OCI-M1 (cell line): ENCODE data around the gene SEPSECS.

Experiments
- DNase-seq: peaks from one replicate; lab custom pipeline; 2025; lab: John Stamatoyannopoulos, UW

The SEPSECS gene

DNA sequence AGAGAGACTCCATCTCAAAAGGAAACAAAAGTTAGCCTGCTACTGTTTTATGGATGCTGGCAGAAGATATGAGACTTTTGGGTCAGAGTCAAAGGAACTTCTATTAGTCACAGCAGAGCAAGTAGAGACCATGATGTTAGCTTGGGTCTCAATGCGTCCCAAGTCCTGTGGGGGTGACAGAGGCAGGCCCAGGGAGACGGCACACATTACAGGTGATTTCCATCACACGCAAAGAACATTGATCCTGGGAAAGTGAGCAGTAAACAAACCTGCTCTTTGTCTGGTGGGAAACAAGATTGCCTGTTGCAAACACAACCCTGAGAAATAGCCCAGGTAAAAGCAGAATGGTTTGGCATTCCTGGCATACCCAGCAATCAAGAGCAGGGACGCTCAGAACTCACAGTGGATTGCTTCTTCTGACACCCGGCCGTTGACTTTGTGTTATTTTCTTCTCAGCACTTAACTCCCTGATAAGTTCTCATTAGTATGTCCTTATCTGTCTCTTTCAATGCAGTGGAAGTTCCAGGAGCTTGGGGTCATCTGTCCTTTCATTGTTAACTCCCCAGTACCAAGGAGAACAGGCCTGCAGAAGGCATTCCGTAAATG lies 78.3 kb downstream of the SEPSECS start:
- DNase-seq = no peak

DNA sequence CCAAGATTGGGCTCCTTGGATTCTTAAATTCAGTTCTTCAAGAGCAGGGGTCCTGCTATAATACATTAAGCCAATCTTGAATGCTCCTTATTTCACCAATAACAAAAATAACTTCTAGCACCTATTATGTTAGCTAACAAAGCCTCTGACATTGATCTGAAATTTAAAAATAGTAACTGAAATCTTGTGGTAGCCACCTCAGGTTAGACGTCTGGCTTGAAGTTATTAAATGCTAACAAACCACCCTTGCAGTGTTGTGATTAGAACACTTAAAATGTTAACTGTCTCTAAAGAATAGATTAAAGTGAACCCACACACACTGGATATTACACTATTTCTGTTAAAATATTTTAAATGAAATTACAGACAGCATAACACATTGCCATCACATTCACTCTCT lies 79.7 kb downstream of the SEPSECS start:
- DNase-seq = no peak

DNA sequence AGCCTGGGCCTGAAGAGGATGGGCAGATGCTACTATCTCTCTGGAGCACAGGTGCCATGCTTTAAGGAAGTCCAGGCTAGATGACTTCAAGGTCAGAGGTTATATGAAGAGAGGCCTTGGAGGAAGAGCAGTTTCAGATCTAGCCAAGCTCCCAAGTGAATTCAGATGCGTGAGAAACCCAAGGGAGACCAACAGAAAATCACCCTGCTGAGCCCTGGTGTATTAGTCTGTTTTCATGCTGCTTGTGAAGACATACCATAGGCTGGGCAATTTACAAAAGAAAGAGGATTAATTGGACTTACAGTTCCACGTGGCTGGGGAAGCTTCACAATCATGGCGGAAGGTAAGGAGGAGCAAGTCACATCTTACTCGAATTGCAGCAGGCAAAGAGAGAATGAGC lies 81.7 kb downstream of the SEPSECS start:
- no peak for DNase-seq

DNA sequence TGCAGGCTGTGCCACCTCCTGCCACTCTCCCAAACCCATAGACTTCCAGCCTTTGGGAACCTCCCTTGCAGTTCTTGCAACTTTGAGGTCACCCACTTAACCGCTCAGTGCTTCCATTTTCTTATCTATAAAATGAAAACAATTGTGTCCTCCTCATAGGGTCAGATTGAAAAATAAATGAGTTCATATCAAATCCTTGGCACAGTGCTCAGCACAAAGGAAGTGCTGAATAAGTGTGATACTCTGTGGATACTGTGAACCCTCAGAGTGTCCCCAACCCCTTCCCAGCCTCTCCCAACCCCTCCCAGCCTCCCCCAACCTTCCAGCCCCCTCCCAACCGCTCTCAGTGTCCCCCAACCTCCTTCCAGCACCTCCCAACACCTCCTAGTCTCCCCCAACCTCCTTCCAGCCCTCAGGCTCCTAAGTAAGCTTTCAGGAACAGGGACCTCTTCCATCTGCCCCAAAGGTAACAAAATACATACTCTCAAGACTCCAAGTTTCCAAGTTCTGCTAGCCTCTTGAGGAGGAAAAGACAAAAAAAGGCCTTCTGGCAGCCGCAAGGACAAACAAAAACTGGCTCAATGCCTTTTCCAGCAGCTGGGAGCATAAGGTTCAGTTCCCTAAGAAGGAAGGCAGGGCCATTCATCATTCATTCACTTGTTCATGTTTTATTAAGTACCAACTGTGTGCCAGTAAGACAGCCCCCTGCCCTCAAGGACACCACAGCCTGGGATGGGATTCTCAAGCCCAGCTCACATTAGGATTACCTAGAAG lies 83.4 kb downstream of the SEPSECS start:
- no peak for DNase-seq

DNA sequence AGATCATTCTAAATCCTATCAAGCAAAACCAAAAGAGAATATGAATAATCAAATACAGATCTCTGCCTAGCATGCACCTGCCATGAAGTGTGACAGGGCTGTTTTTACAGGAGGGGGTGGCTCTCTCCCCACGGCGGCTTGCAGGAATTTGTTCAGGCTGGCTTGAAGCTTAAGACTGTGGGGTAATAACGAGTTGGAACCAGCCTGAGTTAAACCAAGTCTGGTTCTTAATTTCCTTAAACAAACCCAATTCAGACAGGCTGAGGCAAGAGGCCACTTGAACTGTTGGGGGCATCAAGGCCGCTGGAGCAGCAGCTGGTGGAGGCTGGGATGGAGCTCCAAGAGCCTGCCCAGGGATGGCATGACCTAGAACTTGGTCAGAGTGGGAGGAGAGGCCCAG lies 84.4 kb downstream of the SEPSECS start:
- DNase-seq = no peak

DNA sequence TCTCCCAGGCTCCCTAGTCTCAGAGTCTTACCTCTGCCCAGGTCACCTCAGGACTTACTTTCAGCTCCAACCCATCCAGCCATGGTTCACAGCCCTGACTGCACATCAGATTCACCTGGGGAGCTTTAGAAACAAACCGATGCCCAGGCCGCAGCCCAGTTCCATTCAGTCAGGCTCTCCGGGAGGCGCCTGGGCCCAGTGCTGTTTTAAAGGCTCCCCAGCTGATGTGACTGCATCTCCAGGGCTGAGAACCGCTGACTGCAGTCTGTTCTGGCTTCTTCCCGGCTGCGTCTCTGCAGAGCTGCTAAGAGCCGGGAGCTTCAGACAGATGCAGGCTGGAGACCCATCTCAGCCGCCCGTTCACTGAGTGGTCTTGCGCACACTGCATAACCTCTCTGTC lies 85.1 kb downstream of the SEPSECS start:
- DNase-seq = no peak

DNA sequence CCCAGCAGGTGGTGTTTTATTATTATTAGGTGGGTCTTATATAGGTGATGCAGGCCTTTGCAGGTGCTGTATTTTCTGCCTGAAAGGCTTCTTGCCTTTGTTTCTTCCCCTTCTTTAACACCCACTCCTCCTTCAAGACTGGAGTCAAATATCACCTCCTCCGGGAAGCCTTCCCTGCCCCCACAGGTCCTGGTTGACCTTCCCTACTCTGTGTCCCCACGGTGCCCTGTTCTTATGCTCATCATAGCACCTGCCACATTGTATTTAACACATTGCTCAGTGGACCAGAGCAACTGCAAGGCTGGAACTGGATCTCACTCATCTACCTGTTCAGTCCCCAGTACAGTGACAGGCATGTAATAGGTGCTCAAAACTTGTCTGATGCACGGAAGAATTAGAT lies 89.7 kb downstream of the SEPSECS start:
- no peak for DNase-seq
